ENCODE results near the gene PITHD1. TPM values are rescaled to one million over a fixed set of nuclear protein-coding genes. Genes with fewer than 3 reads are reported as not detected.

PITHD1 gene
- total and polyA plus RNA-seq, 10 of the 15 experiments (the other 5 are each of a cell fraction or from before 2014, with no cell fraction given), result 23.7 to 82.2 (median 67.0) TPM

DNA sequence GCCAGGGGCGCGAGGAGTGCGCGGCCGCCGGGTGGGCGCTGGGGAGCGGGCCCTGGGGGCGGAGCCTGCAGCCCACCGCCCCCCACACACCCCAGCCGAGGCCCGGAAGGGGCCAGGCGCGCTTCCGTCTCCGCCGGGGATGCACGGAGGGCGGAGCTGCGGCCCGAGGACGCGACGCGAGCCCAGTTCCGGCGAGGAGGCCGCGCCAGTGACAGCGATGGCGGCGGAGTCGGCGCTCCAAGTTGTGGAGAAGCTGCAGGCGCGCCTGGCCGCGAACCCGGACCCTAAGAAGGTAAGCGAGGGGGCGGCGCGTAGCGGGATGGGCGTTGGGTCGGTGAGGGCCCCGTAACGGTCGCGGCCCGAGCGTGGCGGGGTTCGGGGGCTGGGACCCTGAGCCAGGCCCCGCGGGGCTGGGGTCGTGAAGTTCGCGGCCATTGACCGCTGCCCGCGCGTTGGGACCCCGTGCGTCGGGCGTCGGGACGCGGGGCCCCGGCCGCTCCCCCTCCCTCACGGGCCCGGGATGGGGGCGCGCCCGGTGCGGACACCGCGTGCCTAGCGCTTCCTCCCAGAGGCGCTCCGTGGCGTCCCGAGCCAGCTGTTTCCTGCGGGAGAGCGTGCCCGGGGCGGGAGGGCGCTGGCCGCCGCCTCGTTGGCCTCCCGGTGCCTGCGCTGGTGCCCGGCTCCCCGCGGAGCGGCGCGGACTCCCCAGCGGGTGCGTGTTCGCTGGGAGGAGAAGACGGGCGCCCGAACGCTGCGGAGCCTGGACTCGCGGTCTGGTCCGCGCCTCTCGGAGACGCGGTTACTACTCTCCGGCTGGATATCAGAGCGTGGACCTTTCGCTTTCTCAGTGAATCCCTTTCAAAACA lies 34.7 kb upstream of the PITHD1 start, which contains the start of gene ELOA (continued):
- TF ChIP-seq BACH1 (IDR thresholded peaks at IDR 0.05; ENCODE audit: borderline replicate concordance), result peak; percentile 74; the same call in 1 of the 2 replicates
- no peak; the same call in 1 of the 2 replicates for TF ChIP-seq PML (IDR thresholded peaks at IDR 0.05; ENCODE audit: low read length)
- TF ChIP-seq, protein P1, sequence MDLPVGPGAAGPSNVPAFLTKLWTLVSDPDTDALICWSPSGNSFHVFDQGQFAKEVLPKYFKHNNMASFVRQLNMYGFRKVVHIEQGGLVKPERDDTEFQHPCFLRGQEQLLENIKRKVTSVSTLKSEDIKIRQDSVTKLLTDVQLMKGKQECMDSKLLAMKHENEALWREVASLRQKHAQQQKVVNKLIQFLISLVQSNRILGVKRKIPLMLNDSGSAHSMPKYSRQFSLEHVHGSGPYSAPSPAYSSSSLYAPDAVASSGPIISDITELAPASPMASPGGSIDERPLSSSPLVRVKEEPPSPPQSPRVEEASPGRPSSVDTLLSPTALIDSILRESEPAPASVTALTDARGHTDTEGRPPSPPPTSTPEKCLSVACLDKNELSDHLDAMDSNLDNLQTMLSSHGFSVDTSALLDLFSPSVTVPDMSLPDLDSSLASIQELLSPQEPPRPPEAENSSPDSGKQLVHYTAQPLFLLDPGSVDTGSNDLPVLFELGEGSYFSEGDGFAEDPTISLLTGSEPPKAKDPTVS (IDR thresholded peaks at IDR 0.05; ENCODE audit: low read depth, low read length), result no peak
- peak; percentile 34 to 74; a peak in 3 of 4 replicates for TF ChIP-seq BHLHE40 (IDR thresholded peaks at IDR 0.05; ENCODE audit: borderline replicate concordance in 1 of 2, low read depth in 2 of 2, low read length in 1 of 2)
- peak; percentile 65; the same call in 1 of the 2 replicates for TF ChIP-seq ZNF207 (IDR thresholded peaks at IDR 0.05; ENCODE audit: borderline replicate concordance)
- no peak for TF ChIP-seq JUND (IDR thresholded peaks at IDR 0.05; ENCODE audit: low read depth, low read length)
- no peak for TF ChIP-seq HDAC2 (IDR thresholded peaks at IDR 0.05)
- no peak for TF ChIP-seq NR2C2 (IDR thresholded peaks at IDR 0.05; ENCODE audit: borderline replicate concordance, control insufficient read depth, insufficient read length, low read depth)
- TF ChIP-seq TAF1 (IDR thresholded peaks at IDR 0.05; ENCODE audit: borderline replicate concordance, low read depth, low read length), result peak; percentile 90; the same call in 1 of the 2 replicates
- 0 out of 2 replicates have a peak, but pooled peaks have one; percentile 70 for TF ChIP-seq RCOR1 (conservative IDR thresholded peaks at IDR 0.05; ENCODE audit: low read depth, low read length)
- TF ChIP-seq, protein P2, sequence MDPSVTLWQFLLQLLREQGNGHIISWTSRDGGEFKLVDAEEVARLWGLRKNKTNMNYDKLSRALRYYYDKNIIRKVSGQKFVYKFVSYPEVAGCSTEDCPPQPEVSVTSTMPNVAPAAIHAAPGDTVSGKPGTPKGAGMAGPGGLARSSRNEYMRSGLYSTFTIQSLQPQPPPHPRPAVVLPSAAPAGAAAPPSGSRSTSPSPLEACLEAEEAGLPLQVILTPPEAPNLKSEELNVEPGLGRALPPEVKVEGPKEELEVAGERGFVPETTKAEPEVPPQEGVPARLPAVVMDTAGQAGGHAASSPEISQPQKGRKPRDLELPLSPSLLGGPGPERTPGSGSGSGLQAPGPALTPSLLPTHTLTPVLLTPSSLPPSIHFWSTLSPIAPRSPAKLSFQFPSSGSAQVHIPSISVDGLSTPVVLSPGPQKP (IDR thresholded peaks at IDR 0.05; ENCODE audit: low read depth, low read length), result peak; percentile 60
- peak; percentile 89; the same call in 1 of the 2 replicates for TF ChIP-seq POLR2AphosphoS5 (IDR thresholded peaks at IDR 0.05; ENCODE audit: low read length)
- no peak for TF ChIP-seq KAT2A (conservative IDR thresholded peaks at IDR 0.05; ENCODE audit: control insufficient read depth, low read depth, low read length)
- TF ChIP-seq RFX5 (IDR thresholded peaks at IDR 0.05; ENCODE audit: low read depth, low read length), result no peak; the same call in 1 of the 2 replicates
- TF ChIP-seq, protein P3, sequence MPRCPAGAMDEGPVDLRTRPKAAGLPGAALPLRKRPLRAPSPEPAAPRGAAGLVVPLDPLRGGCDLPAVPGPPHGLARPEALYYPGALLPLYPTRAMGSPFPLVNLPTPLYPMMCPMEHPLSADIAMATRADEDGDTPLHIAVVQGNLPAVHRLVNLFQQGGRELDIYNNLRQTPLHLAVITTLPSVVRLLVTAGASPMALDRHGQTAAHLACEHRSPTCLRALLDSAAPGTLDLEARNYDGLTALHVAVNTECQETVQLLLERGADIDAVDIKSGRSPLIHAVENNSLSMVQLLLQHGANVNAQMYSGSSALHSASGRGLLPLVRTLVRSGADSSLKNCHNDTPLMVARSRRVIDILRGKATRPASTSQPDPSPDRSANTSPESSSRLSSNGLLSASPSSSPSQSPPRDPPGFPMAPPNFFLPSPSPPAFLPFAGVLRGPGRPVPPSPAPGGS (IDR thresholded peaks at IDR 0.05; ENCODE audit: borderline replicate concordance, insufficient read depth, low read depth, low read length, poor library complexity, severe bottlenecking), result no peak
- TF ChIP-seq DPF2 (IDR thresholded peaks at IDR 0.05), result peak; percentile 68; the same call in 1 of the 2 replicates
- no peak for TF ChIP-seq MTA2 (IDR thresholded peaks at IDR 0.05; ENCODE audit: low read depth)
- no peak for TF ChIP-seq YBX1 (IDR thresholded peaks at IDR 0.05)
- TF ChIP-seq, protein P4, sequence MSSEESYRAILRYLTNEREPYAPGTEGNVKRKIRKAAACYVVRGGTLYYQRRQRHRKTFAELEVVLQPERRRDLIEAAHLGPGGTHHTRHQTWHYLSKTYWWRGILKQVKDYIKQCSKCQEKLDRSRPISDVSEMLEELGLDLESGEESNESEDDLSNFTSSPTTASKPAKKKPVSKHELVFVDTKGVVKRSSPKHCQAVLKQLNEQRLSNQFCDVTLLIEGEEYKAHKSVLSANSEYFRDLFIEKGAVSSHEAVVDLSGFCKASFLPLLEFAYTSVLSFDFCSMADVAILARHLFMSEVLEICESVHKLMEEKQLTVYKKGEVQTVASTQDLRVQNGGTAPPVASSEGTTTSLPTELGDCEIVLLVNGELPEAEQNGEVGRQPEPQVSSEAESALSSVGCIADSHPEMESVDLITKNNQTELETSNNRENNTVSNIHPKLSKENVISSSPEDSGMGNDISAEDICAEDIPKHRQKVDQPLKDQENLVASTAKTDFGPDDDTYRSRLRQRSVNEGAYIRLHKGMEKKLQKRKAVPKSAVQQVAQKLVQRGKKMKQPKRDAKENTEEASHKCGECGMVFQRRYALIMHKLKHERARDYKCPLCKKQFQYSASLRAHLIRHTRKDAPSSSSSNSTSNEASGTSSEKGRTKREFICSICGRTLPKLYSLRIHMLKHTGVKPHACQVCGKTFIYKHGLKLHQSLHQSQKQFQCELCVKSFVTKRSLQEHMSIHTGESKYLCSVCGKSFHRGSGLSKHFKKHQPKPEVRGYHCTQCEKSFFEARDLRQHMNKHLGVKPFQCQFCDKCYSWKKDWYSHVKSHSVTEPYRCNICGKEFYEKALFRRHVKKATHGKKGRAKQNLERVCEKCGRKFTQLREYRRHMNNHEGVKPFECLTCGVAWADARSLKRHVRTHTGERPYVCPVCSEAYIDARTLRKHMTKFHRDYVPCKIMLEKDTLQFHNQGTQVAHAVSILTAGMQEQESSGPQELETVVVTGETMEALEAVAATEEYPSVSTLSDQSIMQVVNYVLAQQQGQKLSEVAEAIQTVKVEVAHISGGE (CRISPR knock-in tag; IDR thresholded peaks at IDR 0.05), result peak; percentile 57
- TF ChIP-seq TCF3 (IDR thresholded peaks at IDR 0.05; ENCODE audit: borderline replicate concordance, insufficient read depth, low read depth, low read length), result 0 out of 2 replicates have a peak, but pooled peaks have one; percentile 9
- TF ChIP-seq TARDBP (IDR thresholded peaks at IDR 0.05; ENCODE audit: borderline replicate concordance), result no peak
- no peak for TF ChIP-seq HDGF (IDR thresholded peaks at IDR 0.05)
- peak; percentile 73 for TF ChIP-seq SIN3A (IDR thresholded peaks at IDR 0.05; ENCODE audit: low read depth, low read length)

All from GM12878 (cell line).